AG08395 (cell line): ENCODE data around the gene NPHP1.
A peak's percentile ranks its signal among the peaks of the same experiment; 100 is the strongest.
"Not testable (repeated sequence)": the region's sequence is repeated elsewhere in the genome, so short reads cannot be mapped to it uniquely, and the experiment has no call there.

Experiments used
- DNase-seq: peaks from one replicate; pipeline ENCODE4 v3.0.0; 2012; ENCODE audit warnings: mixed read lengths, low spot score

Gene NPHP1

GRCh38 chr2:110126906-110127305 is 77.9 kb downstream of the NPHP1 start:
- no peak for DNase-seq

DNA sequence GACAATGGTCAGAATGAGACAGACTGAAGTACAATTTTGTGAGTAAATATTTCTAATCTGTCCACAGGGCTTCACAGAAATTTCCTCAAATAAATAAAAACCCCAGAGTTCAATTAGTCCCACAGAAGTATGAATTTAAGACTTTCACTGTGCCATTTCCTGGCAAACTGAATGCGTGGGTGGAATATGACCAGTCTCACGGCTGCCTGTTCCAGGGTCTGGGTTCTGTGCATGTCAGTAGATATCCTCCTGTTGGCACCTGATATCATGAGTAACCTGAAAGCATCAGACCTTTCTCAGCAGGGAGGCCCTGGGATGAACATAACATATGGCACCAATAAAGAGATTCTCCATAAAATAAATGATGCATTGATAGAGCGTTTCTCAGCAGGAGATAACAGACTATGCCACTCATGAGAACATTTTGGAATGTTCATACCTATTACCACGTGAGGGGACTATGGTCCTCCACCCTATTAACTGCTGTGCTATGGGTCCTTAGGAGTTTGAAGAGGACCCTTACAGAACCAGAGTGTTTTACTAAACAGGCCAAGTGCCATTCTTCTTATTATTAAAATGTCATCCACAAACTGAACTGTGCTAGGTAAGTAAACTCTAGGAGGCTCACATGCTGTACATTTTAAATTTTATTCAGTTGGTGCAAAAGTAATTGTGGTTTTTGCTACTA is 78.6 kb downstream of the NPHP1 start:
- no peak for DNase-seq

DNA sequence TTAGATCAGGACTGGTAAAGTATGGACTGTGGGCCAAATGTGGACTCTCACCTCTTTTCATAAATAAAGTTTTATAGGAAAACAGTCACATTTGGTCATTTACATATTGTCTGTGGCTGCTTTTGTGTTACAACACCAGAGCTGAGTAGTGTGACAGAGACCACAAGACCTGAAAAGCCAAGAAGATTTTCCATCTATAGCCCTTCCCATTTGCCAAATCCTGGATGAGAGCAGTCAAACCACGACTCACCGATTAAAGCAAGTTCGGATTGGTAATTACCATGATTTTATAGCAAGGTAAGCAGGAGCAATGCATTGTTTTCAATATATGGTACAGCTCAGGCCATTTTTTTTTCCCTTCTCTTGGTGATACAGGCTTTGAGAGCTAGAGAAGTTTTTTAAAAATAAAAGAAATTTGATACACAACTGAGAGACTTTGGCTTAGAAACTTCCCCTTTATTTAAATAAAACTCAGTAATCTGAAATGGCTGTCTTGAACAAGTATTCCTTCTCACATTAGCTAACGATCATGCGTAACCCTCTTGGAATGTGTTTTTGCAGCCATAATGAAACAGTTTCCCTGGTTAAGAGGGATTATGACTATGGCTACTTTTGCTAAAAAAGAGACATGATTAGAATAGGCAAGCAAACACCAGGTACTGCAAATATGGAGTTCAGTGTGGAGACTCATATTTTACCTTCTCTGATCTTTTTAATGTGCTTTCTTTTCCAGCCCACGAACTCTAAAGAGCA is 79.7 kb downstream of the NPHP1 start:
- DNase-seq: no peak

GRCh38 chr2:110124038-110124825 is 80.6 kb downstream of the NPHP1 start:
- DNase-seq: no peak

DNA sequence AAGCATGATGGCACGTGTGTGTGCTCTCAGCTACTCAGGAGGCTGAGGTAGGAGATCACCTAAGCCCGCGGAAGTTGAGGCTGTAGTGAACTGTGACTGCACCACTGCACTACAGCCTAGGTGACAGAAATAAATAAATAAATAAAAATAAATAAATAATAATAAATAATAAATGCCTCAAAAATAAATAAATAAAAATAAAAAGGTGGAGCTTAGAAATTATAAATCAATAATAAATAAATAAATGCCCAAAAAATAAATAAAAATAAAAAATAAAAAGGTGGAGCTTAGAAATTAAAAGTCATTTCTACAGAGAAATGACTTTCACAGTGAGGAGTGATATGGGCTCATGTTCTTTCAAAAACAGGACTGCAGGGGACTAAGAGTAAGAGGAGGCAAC is 83.2 kb downstream of the NPHP1 start:
- no peak for DNase-seq

GRCh38 chr2:110121052-110121334 is 83.8 kb downstream of the NPHP1 start:
- DNase-seq: no peak

DNA sequence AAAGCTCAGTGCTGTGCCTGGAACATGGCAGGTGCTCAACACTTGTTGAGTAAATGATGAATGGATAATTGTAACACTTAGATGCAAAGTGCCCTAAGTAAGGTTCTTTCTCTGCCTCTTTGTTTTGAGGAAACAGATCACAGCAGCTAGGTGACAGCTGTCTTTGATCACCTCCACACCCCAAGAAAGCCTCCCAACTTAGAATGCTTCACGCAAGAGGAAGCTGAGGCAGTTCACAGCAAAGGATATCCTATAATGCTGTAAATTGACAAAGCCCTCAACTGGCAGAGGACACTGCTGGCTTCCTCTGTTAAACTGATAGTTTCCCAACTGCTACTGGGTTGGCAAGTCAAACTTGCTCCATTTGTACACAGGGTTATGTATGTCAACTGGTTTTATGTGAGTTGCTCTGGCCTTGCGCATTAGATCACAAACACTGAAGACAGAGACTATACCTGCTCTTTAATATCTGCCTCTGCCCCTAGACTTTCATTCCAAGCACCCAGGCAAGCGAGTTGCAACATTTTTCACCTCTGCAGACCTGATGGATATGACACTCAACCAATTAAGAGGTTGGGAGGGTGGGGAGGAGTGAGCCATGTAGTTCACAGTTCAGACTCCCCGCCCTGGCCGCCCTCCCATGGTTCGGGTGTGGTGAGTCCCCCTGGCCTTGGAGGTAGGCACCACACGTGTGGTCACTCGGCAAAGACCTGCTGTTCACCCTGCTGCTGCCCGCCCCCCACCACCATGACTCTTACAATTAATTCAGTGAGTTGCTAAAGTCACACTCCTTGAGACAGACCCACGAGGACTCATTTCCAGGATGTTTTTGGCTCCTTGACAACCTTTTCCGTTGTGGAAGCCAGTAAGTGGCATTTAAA is 84.4 kb downstream of the NPHP1 start:
- no peak for DNase-seq

- DNase-seq: peak; percentile 66
These were observed 88.6 kb downstream of the NPHP1 start for GRCh38 chr2:110116033-110116710.

DNA sequence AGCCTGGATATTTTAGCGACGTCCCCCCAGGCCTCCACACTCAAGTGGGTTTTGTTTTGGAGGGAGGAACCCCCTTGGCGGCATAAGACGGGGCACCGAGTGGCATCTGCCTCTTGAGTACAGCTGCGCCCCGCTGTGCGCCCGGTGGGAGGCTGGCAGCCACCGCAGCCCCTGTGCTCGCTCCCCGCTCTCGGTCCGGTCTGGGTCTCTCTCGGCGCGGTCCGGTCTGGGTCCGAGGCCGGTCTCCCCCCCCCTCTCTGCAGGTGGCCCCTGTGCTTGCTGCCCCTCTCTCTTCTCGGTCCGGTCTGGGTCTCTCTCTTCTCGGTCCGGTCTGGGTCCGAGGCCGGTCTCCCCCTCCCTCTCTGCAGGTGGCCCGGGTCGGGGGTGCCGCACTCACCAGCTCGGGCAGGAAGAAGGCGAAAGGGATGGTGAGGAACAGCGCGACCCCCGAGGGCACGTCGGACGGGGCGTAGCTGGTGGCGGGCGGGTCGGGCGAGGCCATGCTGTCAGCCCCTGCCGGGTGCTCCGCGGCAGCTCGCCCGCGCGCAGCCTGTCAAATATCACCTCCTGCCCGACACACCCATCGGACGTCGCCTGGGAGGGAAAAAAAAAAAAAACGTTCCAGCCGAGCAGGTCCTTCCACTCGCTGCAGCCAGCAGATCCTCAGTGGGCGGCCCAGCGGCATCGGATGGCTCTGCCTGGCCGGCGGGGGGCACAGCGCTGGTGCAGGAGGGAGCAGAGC is 89.4 kb downstream of the NPHP1 start, which contains the start of gene MALL:
Gene MALL (minus strand): TSS at position 532 of the 742 bp plus-strand sequence. CDS start 30 bp downstream, at position 502.
- no peak for DNase-seq

GRCh38 chr2:110114831-110115255 is 90.0 kb downstream of the NPHP1 start:
- DNase-seq: no peak

- no peak for DNase-seq
These were observed 90.7 kb downstream of the NPHP1 start for GRCh38 chr2:110113961-110114591.

- DNase-seq: not testable (repeated sequence)
These were observed 96.5 kb downstream of the NPHP1 start for GRCh38 chr2:110108291-110108690.

GRCh38 chr2:110107092-110108079 is 97.4 kb downstream of the NPHP1 start:
- DNase-seq: no peak

DNA sequence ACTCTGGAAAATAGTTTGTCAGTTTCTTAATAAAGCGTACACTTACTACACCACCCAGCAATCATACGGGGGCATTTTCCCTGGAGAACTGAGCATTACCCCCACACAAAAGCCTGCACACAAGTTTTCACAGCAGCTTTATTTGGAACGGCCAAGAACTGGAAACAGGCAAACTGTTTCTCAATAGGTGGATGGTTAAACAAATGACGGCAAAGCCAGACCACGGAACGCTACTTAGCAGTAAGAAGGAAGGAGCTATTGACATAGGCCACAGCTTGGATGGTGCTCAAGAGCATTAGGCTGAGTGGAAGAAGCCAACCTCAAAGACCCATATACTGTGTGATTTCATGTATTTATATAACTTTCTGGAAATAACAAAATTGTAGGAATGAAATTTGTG is 98.2 kb downstream of the NPHP1 start:
- no peak for DNase-seq

DNA sequence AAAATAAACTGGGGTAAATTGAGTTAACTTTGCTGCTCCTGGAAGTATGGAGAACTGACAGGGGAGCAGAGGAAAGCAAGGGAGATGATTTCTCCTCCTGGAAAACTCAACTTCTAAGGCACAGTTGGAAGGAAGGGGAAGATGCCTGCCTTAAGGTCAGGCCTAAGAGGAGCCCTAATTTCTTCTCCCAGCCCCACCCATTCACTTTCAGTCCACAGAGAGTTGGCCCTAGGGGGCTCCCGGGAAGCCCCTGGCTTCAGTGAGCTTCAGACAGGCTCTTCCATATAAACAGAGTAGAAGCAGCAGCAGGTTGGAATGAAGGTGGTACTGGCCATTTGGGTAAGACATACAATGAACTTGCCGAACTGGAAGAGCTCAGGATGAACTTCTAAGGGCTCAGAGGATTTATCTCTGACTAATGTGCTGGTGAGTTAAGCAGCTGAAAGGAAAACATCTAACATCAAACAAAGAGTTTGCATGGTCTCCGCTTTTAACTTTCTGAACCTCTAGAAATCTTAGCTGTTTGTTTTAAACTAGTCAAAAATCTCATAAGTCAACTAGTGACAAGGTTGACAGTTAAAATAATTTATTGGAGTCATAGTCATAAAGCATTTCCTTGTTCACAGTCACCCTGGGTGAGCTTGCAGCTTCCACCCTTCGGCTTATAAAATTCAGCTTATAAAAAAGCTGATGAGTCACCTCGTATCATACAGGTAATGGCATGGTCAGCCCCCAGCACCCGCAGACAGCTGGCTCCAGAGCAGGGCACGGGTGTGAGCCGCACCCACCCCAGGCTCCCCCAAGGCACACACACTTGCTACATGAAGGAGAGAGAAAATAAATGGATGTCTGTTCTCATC is 99.0 kb downstream of the NPHP1 start:
- no peak for DNase-seq

- no peak for DNase-seq
These were observed 99.6 kb downstream of the NPHP1 start for GRCh38 chr2:110105183-110105582.

- DNase-seq: no peak
These were observed 100.6 kb downstream of the NPHP1 start for GRCh38 chr2:110104025-110104771.
